ENCODE results near the gene MPP4.

MPP4 gene

GRCh38 chr2:201633661-201634249, 64.7 kb downstream of the MPP4 start:
- DNase-seq (ENCODE audit: extremely low read depth in 1 of 2, low read depth in 1 of 2), result no peak

GRCh38 chr2:201631041-201631440, 67.4 kb downstream of the MPP4 start:
- DNase-seq (ENCODE audit: extremely low read depth in 1 of 2, low read depth in 1 of 2), result no peak

DNA sequence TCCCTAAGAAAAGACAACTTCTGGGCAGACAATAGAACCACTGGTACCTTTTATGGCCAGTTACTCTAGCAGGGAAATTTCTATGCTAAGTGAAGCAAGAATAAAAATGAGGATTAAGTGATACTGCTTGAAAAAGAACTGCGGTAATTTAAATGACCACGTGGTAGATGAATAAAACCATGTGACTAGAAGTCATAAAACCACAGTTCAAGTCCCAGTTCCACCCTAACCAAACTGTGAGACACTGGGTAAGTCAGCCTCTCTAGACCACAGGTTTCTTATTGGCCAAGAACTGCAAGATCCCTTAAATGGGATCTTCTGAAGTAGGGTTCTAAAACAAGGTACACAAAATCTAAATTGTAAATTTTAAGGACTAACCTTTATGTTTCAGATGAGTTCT, 67.9 kb downstream of the MPP4 start:
- DNase-seq (ENCODE audit: extremely low read depth in 1 of 2, low read depth in 1 of 2), result no peak

- no peak for DNase-seq (ENCODE audit: extremely low read depth in 1 of 2, low read depth in 1 of 2)
These were observed 69.9 kb downstream of the MPP4 start for GRCh38 chr2:201628545-201628944.

- no peak for DNase-seq (ENCODE audit: extremely low read depth in 1 of 2, low read depth in 1 of 2)
These were observed 76.0 kb downstream of the MPP4 start for GRCh38 chr2:201622306-201622970.

- DNase-seq (ENCODE audit: extremely low read depth in 1 of 2, low read depth in 1 of 2), result no peak
These were observed 77.0 kb downstream of the MPP4 start for GRCh38 chr2:201621293-201621999.

GRCh38 chr2:201618744-201619662, 79.4 kb downstream of the MPP4 start:
- DNase-seq (ENCODE audit: extremely low read depth in 1 of 2, low read depth in 1 of 2), result no peak

DNA sequence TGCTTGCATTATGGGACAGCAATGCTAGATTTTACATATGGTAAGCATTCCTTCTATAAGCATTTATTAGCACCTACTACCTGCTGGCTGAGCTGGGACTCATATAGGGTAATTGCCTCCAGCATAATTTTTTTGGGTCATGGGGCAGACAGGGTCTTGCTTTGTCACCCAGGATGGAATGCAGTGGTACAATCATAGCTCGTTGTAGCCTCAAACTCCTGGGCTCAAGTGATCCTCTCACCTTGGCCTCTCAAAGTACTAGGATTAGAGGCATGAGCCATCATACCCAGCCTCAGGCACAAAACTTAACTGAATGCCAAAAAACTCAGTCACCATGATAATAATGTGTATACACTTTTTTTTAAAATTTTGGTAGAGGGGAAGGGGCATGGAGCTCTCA, 90.4 kb downstream of the MPP4 start:
- no peak for DNase-seq (ENCODE audit: extremely low read depth in 1 of 2, low read depth in 1 of 2)

GRCh38 chr2:201607568-201607967, 90.9 kb downstream of the MPP4 start:
- DNase-seq (ENCODE audit: extremely low read depth in 1 of 2, low read depth in 1 of 2), result no peak

DNA sequence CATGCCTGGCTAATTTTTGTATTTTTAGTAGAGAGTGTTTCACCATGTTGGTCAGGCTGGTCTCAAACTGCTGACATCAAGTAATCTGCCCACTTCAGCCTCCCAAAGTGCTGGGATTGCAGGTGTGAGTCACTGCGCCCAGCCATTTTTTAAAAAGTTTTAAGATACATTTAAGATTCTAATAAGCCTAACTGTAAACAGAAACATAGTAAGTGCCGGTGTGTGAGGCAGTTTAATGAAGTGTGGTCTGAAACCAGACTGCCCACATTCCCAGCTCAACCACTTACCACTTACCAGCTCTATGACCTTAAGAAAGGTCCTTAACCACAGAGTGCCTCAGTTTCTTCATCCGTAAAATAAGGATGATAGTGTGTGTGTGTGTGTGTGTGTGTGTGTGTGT, 97.5 kb downstream of the MPP4 start:
- no peak for DNase-seq (ENCODE audit: extremely low read depth in 1 of 2, low read depth in 1 of 2)

DNA sequence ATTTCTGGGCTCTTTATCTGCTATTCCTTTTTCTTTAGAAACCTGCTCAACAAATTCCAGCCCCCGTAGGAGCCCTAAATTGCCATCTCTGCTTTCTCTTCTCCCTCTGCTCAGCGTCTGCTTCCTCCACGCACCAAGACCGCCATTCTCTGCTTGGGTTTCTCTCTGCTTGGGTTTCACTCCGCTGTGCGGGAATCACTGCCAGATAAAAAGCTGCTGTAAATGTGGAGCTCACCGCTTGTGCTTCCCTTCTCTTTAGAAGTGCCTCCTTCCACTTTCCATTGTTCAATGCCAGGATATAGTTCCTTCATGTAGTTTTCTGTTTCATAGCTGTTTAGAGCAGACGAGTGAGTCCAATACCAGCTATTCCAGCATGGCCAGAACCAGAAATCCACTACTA, 101.0 kb downstream of the MPP4 start:
- DNase-seq (ENCODE audit: extremely low read depth in 1 of 2, low read depth in 1 of 2), result no peak

Measured in activated CD8-positive, alpha-beta memory T cell treated with anti-CD3 and anti-CD28 coated beads for 1 hour (primary cell).